Stimulated activated CD8-positive, alpha-beta memory T cell treated with anti-CD3 and anti-CD28 coated beads, Interleukin-7, amount 100 ng/mL, for 48 hours (primary cell): ENCODE results near the gene EML1.

Source experiments
- DNase-seq, 2 donors: peaks; one replicate each; pipeline ENCODE4 v3.0.0-alpha.2; 2020; ENCODE audit warnings: low read depth in 1 of 2; ENCODE audit errors: extremely low read depth in 1 of 2

The EML1 gene

GRCh38 chr14:99821519-99822508 is 28.6 kb downstream of the EML1 start:
- no peak for DNase-seq

- no peak for DNase-seq
These were observed 29.7 kb downstream of the EML1 start for GRCh38 chr14:99822800-99823455.

DNA sequence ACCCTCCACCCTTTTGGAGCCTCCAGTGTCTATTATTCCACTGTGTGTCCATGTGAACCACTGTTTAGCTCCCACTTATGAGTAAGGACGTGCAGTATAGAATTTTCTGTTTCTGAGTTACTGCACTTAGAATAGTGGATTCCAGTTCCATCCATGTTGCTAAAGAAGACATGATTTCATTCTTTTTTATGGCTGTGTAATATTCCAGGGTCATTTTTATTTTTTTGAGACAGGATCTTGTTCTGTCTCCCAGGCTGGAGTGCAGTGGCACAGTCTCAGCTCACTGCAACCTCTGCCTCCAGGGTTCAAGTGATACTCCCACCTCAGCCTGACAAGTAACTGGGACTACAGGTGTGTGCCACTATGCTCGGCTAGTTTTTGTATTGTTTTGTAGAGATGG is 31.6 kb downstream of the EML1 start:
- DNase-seq: no peak

- no peak for DNase-seq
These were observed 36.2 kb downstream of the EML1 start for GRCh38 chr14:99829450-99829849.

DNA sequence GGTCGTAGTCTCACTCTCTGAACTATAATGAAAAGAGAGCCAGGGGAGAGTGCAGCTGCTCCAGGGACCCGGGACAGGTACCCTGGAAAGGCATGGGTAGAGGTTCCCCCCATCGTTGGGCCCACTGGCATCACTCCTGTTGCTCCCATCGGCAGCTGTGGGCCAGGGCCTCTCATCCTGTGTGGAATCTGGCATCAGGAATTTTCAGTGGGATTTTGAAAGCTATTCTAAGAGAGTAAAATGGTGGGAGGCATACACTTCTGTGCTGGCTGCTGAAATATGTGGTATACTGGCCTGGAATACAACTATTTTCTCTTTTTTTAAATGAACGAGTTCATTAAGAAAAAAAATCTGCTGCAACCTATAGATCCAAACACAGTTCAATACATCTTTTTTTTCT is 38.1 kb downstream of the EML1 start:
- DNase-seq: no peak

- no peak for DNase-seq
These were observed 38.9 kb downstream of the EML1 start for GRCh38 chr14:99831903-99832685.

DNA sequence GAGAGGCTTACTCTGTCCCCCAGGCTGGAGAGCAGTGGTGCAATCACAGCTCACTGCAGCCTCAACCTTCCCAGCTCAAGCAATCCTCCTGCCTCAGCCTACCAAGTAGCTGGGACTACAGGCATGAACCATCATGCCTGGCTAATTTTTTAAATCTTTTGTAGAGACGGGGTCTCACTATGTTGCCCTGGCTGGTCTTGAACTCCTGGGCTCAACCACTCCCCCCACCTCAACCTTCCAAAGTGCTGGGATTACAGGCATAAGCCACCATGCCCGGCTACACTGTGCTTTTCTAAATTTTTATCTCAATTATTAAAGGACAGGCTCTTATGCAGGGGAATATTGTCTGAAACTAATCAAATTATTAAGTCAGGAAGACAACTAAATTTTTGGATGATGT is 44.6 kb downstream of the EML1 start:
- DNase-seq: no peak

DNA sequence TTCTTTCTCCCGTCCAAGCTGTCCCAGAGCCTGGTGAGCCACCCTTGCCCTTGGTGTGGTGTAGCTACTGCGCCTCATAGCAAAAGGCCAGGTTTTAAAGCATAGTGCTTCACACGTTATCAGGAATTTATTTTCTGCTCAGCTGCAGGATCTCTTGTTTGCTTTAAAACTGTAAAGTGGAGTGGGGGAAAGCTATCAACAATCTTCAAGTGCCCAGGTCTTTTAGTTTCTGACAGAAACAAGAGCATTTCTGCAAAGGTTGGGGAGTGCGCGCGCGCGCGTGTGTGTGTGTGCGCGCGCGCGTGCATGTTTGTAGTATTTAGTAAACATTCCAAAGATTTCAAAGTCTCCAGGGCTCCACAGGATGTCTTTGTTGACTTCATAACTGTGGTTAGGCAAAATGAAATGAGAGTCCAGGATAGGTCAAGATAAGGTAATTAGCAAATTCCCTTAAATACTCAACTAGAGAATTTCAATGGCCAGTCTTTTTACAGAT is 45.5 kb downstream of the EML1 start:
- no peak for DNase-seq

DNA sequence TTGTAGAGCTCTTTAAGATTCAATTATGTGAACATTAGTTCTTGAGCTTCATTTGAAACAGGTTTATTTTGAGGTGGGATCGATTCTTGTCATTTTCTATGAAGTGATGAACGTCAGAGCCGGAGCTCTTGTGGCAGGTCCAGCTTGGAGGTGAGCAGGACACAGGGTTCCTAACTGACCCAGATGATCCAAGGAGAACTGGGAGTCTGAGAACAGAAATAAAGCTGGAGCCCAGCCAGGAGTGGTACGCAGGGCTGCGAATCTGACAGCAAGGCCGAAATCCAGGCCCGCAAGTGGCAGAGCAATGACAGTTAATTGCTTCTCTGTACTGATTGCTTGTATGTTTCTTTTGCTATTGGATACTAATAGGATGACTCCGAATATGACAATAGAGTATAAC is 46.5 kb downstream of the EML1 start:
- no peak for DNase-seq

GRCh38 chr14:99840265-99840664 is 47.1 kb downstream of the EML1 start:
- DNase-seq: no peak

GRCh38 chr14:99840774-99841305 is 47.6 kb downstream of the EML1 start:
- DNase-seq: no peak

DNA sequence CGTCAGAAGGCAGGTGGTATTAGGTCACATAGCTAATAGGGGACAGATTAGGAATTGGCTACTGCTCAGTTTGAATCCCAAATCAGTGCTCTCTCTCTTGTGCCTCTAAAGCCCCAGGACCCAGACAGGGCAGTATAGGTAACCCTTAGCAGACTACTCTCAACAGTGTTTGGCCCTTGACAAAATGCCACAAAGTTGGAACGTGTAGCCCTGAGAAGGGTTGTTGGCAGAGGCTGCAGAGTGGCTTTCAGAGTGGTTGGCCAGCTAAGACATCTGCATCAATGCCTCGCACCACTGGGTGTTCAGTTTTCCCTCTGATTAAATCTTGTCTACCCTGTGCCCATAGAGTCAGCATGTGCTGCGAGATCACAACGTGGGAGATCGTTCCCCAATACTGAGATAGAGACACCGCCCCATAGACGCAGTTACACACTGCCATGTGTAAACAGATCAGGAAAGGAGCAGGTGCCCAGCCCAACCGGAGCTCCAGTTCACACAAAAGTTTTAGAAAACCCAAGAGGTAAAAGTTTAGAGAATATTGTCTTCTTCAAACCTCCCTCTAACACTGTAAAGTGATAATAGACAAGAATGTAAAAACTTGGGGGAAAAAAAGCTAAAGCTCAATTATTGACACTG is 48.3 kb downstream of the EML1 start:
- DNase-seq: no peak

GRCh38 chr14:99842141-99842540 is 48.9 kb downstream of the EML1 start:
- DNase-seq: no peak

DNA sequence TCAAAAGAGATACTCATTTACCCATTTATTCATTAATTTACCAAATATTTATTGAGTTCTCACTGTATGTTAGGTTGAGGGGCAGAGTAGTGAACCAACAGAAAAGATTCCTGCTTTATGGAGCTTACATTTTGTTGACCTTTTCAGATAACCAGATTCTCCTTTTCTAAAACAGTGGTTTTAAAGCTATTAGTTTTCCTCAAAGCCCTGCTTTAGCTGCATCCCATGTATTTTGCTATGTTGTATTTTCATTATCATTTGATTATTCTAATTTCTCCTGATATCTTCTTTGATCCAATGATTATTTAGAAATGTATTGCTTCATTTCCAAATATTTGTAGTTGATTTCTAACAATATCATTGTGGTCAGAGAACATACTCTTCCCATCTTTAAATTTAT is 53.6 kb downstream of the EML1 start:
- no peak for DNase-seq

GRCh38 chr14:99850709-99851108 is 57.5 kb downstream of the EML1 start:
- DNase-seq: no peak

DNA sequence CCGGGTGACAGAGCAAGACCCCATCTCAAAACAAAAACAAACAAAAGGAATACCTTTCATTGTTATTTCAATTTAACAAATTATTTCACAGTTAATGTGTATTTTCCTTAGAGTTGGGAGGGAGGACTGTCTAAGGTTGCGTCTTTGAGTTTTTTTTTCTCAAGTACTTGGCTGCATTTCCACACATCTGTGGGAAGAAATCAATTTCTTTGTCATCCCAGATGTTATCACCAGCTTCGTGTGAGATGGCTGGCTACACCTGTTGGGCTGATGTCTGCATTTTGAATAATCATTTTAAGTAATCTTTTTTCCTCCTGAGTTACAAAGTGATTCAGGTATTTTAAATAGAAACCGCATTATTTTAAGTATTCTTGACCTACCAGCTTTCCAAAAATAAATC is 59.4 kb downstream of the EML1 start:
- no peak for DNase-seq

DNA sequence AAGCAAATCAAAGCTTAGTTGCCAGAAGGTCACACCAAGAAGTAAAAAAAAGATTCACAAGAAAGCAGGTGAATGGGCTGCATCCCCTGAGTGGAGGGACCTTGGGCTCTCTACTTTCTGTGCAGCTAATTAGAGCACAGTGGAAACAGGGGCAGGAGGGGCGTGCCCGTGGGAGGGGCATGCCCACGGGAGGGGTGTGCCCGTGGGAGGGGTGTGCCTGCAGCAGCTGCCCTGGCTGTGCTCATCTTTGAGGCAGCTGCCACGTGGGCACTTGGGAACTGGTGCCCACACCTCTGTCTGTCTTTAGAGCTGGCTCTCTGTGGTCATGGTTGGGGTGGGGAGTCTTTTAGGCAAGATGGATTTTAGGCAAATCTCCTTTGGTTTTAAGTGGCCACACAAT is 60.0 kb downstream of the EML1 start:
- no peak for DNase-seq

DNA sequence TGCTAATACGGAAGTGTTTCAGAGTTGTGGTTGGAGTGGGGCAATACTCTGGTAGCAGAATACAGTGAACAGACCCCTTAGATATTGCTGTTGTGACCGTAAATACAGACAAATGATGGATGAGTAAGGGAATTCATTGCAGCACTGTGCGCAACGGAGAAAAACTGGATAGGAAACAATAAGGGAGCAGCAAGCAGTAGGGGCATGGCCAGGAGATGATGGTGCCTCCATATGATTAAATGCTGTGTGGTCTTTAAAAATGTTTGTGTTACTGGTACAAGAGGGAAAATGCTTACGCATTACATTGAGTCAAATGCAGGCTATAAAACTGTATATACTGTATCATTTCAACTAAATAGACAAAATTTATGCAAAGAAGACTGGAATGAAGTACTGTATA is 61.6 kb downstream of the EML1 start:
- DNase-seq: no peak

DNA sequence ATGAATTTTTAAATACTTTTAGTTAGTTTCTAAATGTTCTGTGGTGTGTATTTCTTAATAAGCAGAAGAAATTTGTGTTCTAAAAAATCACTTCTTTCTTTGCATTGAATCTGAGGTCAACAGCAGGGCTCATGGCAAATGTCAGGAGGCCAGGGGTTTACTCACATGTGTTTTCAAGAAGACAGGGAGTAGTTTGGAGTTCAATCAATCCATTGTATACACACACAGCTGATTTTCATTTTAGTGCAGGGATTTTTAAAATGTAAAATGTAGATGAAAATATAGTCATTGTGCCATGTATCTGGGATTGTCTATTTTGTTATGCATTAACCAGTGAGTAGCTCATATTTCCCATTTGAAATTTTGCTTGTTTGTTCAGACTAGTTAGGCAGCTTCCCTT is 62.1 kb downstream of the EML1 start:
- no peak for DNase-seq

DNA sequence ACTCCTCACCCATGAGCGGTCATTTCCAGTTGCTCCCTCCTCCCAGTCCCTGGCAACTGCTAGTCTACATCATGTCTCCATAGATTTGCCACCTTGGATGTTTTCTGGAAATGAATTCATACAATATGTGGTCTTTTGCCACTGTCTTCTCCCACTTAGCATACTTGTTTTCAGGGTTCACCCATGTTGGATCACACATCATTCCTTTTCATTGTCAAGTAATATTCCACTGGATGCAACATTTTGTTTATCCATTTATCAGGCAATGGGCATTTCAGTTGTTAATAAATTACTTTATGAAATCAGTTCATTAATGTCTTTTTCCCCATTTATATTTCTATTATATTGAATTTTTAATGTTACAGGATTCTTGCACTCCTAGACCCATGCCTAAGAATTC is 64.3 kb downstream of the EML1 start:
- no peak for DNase-seq

DNA sequence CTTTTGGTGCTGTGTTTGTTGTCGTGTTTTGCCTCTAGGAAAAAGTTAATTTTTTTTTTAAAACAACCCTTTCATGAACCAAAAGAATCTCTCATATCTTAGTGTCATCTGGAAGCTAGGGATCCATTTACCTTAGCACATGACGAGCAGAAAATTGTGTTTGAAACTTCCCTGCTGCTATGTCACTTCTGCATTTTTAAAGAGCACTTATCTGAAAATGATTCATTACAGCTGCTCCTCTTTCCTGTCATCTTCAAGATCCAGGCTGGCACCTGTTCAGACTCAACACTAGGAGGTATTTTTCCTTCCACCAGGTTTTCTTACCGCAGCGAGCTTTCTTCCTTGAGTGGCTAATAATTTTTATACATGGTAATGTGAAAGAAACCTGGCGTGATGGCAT is 67.0 kb downstream of the EML1 start:
- DNase-seq: no peak
